22Rv1 (cell line): ENCODE data around the gene FAAP20.

Experiments
- CTCF ChIP-seq: fragments of 450-650 bp; IDR thresholded peaks from 2 replicates; pipeline ENCODE4 v1.5.1; 2017; ENCODE audit warnings: mild to moderate bottlenecking
- ZFX ChIP-seq: fragments of 450-650 bp; IDR thresholded peaks from 2 replicates; pipeline ENCODE4 v1.6.1; 2017; ENCODE audit warnings: antibody characterized with exemption, borderline replicate concordance

DNA sequence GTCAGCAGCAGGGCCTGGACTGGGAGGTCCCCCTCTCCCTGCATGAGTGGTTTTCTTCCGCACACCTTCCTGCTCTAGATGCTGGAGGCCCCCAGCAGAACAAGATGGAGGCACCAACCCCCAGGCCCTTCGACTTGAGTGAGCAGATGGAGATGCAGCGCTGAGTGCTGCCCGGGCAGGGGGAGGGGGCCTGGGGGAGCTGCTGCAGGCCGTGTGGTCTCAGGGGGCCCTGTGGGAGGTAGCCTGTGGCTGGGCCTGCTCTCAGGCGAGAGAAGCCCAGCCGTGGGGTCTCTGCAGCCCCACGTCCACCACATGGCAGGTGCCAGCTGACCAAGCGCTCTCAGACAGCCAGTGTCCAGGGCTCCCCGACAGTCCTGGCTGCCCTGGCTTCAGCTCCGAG is 1.2 kb upstream of the FAAP20 start:
- TF ChIP-seq CTCF (no peak), ZFX (no peak)
